Loucy (cell line): ENCODE measurements around the gene HLA-DRB1.

Experiments
- H2AFZ ChIP-seq: fragments of 200-600 bp; sonication (generic); 2 replicates; pipeline ENCODE4 v1.6.0; 2016; ENCODE audit warnings: antibody characterized with exemption, mild to moderate bottlenecking, low read length, moderate library complexity
- H3F3A ChIP-seq: fragments of 200-600 bp; 2 replicates; pipeline ENCODE4 v1.6.0; 2016; ENCODE audit warnings: antibody characterized with exemption, low read depth, mild to moderate bottlenecking
- H3K27me3 ChIP-seq: fragments of 200-600 bp; sonication (generic); 2 replicates; pipeline ENCODE4 v1.6.1; 2014; ENCODE audit warnings: low read length, mild to moderate bottlenecking; ENCODE audit not compliant: insufficient read depth, poor library complexity, severe bottlenecking
- H3K36me3 ChIP-seq: fragments of 200-600 bp; sonication (generic); 2 replicates; pipeline ENCODE4 v1.6.1; 2016; ENCODE audit warnings: low read length; ENCODE audit not compliant: insufficient read depth
- H3K4me1 ChIP-seq: fragments of 200-600 bp; sonication (generic); 2 replicates; pipeline ENCODE4 v1.5.1; 2014; ENCODE audit warnings: low read length, mild to moderate bottlenecking; ENCODE audit not compliant: insufficient read depth, poor library complexity, severe bottlenecking
- H3K4me2 ChIP-seq: fragments of 200-600 bp; sonication (generic); 2 replicates; pipeline ENCODE4 v1.6.0; 2014; ENCODE audit warnings: antibody characterized with exemption, low read length, low read depth, mild to moderate bottlenecking; ENCODE audit not compliant: poor library complexity, severe bottlenecking
- H3K4me3 ChIP-seq: fragments of 200-600 bp; sonication (generic); 2 replicates; pipeline ENCODE4 v1.5.1; 2014; ENCODE audit warnings: low read length, mild to moderate bottlenecking, mixed read lengths; ENCODE audit not compliant: poor library complexity, severe bottlenecking
- H3K79me2 ChIP-seq: fragments of 200-600 bp; sonication (generic); 2 replicates; pipeline ENCODE4 v1.6.1; 2014; ENCODE audit warnings: low read length; ENCODE audit not compliant: insufficient read depth
- H3K9ac ChIP-seq: fragments of 200-600 bp; sonication (generic); 2 replicates; pipeline ENCODE4 v1.6.0; 2014; ENCODE audit warnings: mild to moderate bottlenecking, low read depth, low read length, moderate library complexity; ENCODE audit not compliant: poor library complexity, severe bottlenecking
- H3K9me2 ChIP-seq: fragments of 200-600 bp; sonication (generic); replicated peaks from 2 replicates; pipeline ENCODE4 v1.6.1; 2016; ENCODE audit warnings: low read depth, low read length, mixed read lengths
- H3K9me3 ChIP-seq: fragments of 200-600 bp; sonication (generic); 2 replicates; pipeline ENCODE4 v1.6.1; 2014; ENCODE audit warnings: mild to moderate bottlenecking, antibody characterized with exemption, low read length, low read depth; ENCODE audit not compliant: insufficient read depth
- H4K20me1 ChIP-seq: fragments of 200-600 bp; sonication (generic); 2 replicates; pipeline ENCODE4 v1.6.0; 2014; ENCODE audit warnings: antibody characterized with exemption, low read length, mild to moderate bottlenecking; ENCODE audit not compliant: insufficient read depth, poor library complexity, severe bottlenecking
- CTCF ChIP-seq: fragments of 200-600 bp; sonication (generic); conservative IDR thresholded peaks from 2 replicates; pipeline ENCODE4 v1.5.1; 2014; ENCODE audit warnings: mild to moderate bottlenecking, antibody characterized with exemption, low read length
- EZH2phosphoT487 ChIP-seq: fragments of 200-600 bp; IDR thresholded peaks from 2 replicates; pipeline ENCODE4 v1.6.1; 2018; ENCODE audit warnings: antibody characterized with exemption, mild to moderate bottlenecking, moderate library complexity, borderline replicate concordance

The HLA-DRB1 gene

GRCh38 chr6:32622545-32623401, 33.1 kb upstream of the HLA-DRB1 start:
- Histone ChIP-seq H3K9me2 (no peaks in the 10 kb centered on the region), H3K4me2 (peak overlapping the region; percentile 42), H2AFZ (no peak overlapping the region), H3K4me3 (peak overlapping the region; percentile 45), H3F3A (peaks cover 7% of the 10 kb centered on the region; the same call in 1 of the 2 replicates), H3K36me3 (no peaks in the 10 kb centered on the region), H3K9ac (no peak overlapping the region), H3K27me3 (no peaks in the 10 kb centered on the region), H3K9me3 (no peaks in the 10 kb centered on the region), H3K4me1 (peaks cover 15% of the 10 kb centered on the region), H4K20me1 (no peaks in the 10 kb centered on the region), H3K79me2 (no peaks in the 10 kb centered on the region)
- TF ChIP-seq EZH2phosphoT487 (no peak), CTCF (peak; percentile 54)

- H3F3A ChIP-seq = peaks cover 7% of the 10 kb centered on the region; the same call in 1 of the 2 replicates
- no peak overlapping the region for H3K4me3 ChIP-seq
- H3K9me3 ChIP-seq = no peaks in the 10 kb centered on the region
- no peak overlapping the region for H3K4me2 ChIP-seq
- H3K27me3 ChIP-seq = no peaks in the 10 kb centered on the region
- H3K9me2 ChIP-seq = no peaks in the 10 kb centered on the region
- peaks cover 15% of the 10 kb centered on the region for H3K4me1 ChIP-seq
- no peaks in the 10 kb centered on the region for H3K36me3 ChIP-seq
- no peak overlapping the region for H2AFZ ChIP-seq
- no peaks in the 10 kb centered on the region for H4K20me1 ChIP-seq
- no peaks in the 10 kb centered on the region for H3K79me2 ChIP-seq
- TF ChIP-seq CTCF (no peak), EZH2phosphoT487 (no peak)
- H3K9ac ChIP-seq = no peak overlapping the region
Observed at GRCh38 chr6:32621372-32621771, 31.7 kb upstream of the HLA-DRB1 start.

- H3K9me2 ChIP-seq = no peaks in the 10 kb centered on the region
- no peaks in the 10 kb centered on the region for H4K20me1 ChIP-seq
- peaks cover 7% of the 10 kb centered on the region for H3K27me3 ChIP-seq
- H3K36me3 ChIP-seq = no peaks in the 10 kb centered on the region
- H3F3A ChIP-seq = peaks cover 2% of the 10 kb centered on the region; the same call in 1 of the 2 replicates
- TF ChIP-seq CTCF = no peak
- no peak for TF ChIP-seq EZH2phosphoT487
- no peak overlapping the region for H3K4me2 ChIP-seq
- no peak overlapping the region for H3K9ac ChIP-seq
- no peaks in the 10 kb centered on the region for H3K9me3 ChIP-seq
- no peaks in the 10 kb centered on the region for H3K79me2 ChIP-seq
- H3K4me1 ChIP-seq = peaks cover 5% of the 10 kb centered on the region
- H2AFZ ChIP-seq = no peak overlapping the region
- no peak overlapping the region for H3K4me3 ChIP-seq
Observed at GRCh38 chr6:32617751-32618150, 28.1 kb upstream of the HLA-DRB1 start.
